Body of pancreas (tissue), 4 donors: ENCODE data around the gene NRG4.

Experiments
- POLR2A ChIP-seq, 3 donors: fragments of 450-650 bp; IDR thresholded peaks; one replicate each; pipeline ENCODE4 v1.6.1; 2016; ENCODE audit warnings: antibody characterized with exemption in 3 of 3, mild to moderate bottlenecking in 2 of 3
- TF ChIP-seq, protein P1 (sequence below), 7 experiments: fragments of 450-650 bp in 4 of 7; fragments of 200-600 bp in 3 of 7; sonication (generic) in 3 of 7; IDR thresholded peaks; one replicate each; pipeline ENCODE4 v1.5.1; 2016 to 2019; ENCODE audit warnings: antibody characterized with exemption in 7 of 7

DNA sequence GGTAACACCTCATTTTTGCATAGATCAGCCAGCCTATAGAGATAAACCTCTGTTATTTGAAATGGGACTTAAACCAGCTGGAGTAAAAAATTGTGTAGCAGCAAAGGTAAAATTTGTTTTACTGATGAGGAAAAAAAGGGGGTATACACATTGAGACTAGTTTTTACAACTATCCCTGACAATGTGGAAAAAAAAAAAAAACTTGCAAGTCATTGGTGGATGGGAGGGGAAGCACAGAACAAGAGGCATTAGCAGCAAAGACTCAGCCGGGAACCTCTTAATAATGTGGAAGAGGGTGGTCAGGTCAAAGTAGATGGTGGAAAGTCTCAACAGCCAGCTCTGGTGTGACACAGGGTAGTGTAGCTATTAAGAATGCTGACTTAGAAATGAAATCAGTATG, 94.1 kb downstream of the NRG4 start:
- TF ChIP-seq, protein P1, sequence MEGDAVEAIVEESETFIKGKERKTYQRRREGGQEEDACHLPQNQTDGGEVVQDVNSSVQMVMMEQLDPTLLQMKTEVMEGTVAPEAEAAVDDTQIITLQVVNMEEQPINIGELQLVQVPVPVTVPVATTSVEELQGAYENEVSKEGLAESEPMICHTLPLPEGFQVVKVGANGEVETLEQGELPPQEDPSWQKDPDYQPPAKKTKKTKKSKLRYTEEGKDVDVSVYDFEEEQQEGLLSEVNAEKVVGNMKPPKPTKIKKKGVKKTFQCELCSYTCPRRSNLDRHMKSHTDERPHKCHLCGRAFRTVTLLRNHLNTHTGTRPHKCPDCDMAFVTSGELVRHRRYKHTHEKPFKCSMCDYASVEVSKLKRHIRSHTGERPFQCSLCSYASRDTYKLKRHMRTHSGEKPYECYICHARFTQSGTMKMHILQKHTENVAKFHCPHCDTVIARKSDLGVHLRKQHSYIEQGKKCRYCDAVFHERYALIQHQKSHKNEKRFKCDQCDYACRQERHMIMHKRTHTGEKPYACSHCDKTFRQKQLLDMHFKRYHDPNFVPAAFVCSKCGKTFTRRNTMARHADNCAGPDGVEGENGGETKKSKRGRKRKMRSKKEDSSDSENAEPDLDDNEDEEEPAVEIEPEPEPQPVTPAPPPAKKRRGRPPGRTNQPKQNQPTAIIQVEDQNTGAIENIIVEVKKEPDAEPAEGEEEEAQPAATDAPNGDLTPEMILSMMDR (IDR thresholded peaks at IDR 0.05), result no peak
- no peak for TF ChIP-seq POLR2A (IDR thresholded peaks at IDR 0.05)
